Activated gamma-delta T cell treated with Interleukin-2 at 50 U/mL for 16 hours (primary cell): ENCODE measurements around the gene KCTD7.
A peak's percentile ranks its signal among the peaks of the same experiment; 100 is the strongest.
"Not testable (repeated sequence)": the region's sequence is repeated elsewhere in the genome, so short reads cannot be mapped to it uniquely, and the experiment has no call there.

Experiments
- DNase-seq: peaks from one replicate; pipeline ENCODE4 v3.0.0-alpha.2; 2020

Gene KCTD7

DNA sequence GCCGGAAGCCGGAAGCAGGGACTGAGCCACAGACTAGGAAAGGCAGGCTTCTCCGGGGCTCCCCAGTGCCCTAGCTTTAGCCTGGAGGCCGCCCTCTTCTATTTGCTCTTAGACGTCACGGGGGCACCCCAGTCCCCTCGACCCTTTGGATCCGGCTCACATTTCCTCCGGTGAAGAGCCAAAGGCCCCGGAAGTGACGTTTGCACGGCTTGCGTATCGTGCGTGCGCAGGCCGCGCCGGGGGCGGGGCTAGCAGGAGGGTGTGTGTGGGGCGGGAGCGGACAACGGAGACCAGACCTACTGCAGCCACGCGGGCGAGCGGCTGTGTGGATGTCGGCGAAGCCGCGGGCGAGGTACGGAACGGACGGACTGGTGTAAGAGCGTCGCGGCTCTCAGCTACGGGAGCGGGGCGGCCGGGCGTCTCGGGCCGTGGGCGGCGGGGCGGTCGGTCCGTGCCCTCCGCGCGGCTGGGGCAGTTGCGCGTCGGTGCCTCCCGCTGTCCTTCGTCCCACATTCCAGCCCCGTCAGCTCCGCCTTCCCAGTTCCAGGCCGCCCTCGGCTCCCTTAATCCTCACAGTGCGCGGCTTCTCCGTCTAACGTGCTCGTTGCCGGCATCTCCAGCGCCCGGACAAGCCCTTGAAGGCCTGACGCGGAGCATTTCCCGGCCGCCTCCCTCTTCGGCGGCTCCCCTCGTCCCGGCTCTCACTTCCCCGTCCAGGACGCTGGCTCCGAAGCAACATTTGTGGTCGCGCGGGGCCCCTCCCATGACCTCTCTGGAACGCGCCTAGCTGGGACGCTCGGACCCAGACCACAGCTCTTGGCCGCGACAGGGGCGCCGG, 25.8 kb downstream of the KCTD7 start:
- DNase-seq, result peak; percentile 97

DNA sequence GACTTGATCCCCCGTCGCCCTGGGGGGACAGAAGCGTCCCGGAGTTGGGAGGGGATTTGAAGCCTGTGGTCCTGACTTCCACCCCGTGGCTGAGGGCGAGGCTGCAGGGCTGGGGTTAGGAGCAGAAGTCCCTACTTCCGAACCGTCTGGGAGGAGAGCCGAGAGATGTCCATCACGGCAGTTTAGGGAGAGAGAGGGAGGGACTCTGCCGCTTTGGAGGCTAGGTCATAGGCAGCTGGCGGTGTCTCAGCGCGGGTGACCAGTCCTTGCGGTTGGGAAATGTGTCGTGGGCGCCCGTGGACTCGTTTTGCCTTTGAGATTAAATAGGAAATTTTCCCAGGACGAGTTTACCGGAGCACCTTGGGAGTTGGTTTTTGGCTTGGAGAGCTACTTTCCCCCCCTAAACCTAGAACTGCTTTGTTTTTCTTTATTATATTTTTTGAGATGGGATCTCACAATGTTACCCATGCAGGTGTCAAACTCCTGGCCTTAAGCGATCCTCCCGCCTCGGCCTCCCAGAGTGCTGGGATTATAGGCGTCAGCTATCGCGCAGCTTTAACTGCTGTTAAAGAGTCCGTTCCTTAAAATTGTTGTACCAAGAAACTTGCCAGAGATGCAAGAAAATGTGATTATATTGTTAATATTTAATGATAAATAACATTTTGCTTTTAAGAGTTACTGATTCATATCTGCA, 26.6 kb downstream of the KCTD7 start:
- DNase-seq, result not testable (repeated sequence)

DNA sequence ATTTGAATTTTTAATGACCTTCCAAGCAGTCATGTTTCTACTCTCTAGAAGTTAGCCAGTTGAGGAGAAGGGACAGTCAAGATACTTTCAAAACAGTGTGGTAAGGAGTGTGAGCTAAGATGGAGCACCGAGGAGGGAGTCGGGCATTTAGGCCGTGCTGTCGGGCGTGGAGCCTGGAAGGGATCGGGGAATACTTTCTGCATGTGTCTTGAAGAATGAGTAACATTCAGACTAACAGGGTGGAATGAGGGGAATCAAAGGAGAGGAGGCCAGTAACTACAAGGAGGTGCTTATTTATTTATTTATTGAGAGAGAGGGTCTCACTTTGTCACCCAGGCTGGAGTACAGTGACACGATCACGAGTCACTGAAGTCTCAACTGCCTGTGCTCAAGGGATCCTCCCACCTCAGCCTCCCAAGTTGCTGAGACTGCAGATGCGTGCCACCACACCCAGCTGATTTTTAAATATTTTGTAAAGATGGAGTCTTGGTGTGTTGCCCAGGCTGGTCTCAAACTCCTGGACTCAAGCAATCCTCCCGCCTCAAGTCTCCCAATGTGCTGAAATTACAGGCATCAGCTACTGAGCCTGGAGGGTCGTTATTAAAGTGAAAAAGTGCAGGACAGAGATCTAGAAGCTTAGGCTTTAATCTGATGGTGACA, 27.3 kb downstream of the KCTD7 start:
- DNase-seq, result not testable (repeated sequence)

DNA sequence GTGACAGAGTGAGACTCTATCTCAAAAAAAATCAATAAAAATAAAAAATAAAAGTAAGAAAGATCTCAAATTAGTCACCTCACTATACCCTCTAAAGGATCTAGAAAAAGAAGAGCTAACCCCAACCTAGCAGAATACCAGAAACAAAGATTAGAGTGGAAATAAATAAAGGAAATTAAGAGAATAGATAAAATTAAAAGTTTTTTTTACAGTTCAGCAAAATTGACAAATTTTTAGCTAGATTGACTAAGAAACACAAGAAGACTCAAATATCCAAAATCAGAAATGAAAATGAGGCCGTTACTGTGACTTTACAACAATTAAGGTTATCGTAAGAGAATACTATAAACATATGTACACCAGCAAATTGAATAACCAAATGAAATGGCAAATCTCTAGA, 29.1 kb downstream of the KCTD7 start:
- DNase-seq, result no peak

DNA sequence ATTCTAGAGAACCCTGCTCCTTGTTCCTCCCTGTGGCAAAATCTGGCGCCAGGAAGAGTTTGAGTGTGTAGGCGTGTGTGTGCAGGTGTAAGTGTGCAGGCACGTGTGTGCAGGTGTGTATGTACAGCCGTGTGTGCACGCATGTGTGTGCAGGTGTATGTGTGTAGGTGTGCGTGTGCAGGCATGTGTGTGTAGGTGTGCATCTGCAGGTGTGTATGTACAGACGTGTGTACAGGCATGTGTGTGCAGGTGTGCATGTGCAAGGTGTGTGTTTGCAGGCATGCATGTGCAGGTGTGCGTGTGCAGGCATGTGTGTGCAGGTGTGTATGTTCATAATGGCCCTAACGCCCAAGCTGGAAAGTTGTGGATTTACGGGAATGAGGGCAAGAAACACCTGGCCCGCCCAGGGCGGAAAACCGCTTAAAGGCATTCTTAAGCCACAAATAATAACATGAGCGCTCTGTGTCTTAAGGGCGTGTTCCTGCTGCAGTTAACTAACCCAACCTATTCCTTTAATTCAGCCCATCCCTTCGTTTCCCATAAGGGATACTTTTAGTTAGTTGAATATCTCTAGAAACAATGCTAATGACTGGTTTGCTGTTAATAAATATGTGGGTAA, 34.1 kb downstream of the KCTD7 start:
- no peak for DNase-seq

DNA sequence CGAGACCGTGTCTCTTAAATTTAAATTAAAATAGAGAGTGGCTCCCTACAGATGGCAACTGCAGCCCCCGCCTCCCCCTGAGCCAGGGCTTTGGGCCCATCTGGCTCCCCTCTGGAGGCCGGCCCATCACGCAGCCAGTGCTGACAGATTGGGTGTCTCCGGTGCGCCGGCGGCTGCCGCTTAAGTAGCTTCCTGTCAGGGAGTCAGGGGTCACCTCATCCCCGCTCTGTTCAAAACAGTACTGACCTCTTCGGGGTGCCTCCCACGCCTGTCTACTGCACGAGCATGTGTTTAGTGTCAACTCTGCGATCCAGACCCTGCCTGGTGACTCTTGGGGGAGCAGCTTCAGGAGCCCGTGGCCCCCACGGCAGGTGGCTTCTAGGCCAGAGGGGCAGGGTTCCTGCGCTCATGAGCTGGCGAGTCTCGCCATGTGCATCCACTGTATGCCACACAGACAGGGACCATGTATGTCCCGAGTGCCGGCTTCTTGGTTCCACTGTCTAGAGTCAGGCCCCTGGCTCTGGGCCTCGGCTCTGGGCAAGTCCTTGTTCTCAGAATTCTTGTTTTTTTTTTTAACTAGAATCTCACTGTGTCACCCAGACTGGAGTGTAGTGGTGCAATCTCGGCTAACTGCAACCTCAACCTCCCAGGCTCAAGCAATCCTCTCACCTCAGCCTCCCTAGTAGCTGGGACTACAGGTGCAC, 36.1 kb downstream of the KCTD7 start:
- no peak for DNase-seq

DNA sequence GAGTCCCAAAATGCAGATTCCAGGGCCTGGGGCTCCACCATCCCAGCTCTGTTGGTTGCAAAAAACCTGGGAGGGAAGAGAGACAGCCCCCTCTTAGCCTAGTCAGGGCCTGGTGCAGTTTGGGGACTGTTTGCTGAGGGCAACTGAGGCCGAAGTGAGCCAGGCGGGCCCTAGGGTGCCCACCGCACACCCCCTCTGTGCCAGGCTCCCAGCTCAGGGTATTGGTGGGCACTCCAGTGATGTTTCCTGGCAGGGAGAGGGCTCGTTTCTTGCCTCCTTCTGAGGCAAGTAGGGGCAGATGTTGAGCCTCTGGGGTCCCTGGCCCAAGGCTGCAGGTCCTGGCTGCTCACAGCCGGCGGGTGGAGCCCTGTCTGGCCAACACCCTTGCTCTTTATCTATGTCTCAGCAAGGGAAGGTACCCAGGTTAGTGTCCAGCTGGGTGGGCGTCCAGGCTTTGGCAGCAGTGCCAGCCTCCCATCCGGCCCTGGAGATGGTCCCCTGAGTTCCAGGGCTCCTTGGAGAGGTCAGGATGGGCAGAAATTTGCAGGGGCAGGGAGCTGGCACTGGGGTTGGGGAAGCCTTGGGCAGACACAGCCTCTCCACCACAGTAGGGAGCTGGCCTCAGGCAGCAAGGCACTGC, 37.8 kb downstream of the KCTD7 start:
- DNase-seq, result no peak

DNA sequence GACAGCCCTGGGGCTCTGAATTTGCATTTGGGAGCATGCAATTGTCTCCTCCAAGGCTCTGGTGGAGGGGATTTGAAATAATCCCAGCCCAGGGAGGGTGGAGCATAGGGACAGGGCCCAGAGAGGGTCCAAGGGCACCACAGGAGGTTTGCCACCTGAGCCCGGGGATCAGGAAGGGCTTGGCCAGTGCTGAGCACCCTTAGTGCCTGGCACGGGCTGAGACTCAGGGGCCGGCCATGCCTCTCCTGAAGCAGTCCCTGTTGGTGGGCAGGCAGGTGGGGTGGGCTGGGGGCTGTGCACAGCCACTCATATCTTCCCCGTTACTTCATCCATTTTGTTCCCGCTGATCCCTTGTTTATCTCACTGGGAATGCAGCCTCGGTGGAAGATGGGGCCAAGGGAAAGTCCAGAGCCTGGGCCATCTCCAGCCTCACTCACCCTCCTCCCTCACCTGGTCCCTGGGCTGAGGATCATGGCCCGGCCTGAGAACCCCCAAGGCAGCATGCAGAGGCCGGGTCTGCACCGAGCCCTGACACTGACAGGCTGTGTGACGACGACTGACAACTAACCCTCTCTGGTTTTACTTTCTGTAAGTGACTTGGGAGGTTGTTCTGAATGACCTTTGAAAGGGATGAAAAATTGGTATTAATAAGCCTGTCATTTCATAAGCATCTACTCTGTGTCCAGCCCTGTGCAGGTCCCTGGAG, 38.5 kb downstream of the KCTD7 start:
- DNase-seq, result no peak

DNA sequence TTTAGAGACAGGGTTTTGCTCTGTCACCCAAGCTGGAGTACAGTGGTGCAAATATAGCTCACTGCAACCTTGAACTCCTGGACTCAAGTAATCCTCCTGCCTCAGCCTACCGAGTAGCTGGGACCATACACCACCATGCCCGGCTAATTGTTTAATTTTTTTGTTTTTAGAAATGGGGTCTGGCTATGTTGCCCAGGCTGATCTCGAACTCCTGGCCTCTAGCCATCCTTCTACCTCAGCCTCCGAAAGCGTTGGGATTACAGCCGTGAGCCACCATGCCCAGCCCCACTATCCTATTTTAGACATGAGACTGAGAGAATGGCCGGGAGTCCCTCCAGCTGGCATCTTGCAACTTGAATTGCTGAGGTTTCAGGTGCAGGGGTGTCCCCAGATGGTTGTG, 39.4 kb downstream of the KCTD7 start:
- no peak for DNase-seq

DNA sequence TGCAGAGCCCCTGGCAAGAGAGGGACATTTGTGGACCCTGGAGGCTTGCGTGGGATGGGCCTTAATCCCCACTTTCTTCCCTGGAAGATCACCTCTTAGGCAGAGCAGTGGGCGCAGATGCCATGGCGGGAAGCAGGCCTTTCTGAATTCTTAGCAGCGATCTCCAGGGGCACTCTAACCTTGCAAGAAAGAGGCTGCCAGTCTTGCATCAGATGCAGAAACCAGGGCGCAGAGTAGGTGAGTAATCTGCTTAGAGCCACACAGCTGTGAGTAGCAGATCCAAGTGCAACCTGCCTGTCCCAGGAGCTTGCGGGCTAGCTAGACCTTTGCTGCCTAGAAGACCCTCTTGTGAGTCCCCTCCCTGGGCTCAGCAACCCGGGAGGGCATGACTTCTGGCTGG, 40.0 kb downstream of the KCTD7 start:
- DNase-seq, result no peak

DNA sequence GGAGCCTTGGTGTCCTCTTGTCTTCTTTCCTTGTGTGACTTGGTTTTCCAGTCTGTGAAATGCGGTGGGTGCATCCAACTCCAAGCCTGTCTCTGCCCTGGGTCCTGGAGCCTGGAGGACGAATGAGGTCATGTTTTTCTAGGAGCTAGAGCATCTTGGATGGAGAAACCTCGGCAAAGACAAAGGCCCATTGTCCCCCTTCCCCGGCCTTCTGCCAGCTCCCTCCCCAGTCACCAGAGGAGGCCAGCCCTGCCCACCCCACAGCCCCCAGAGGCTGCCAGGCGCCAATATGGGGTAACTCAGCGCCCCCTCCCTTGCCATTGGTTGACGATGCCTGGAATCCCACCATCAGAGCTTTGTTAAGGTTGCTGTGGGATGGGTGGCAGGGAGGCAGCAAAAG, 40.4 kb downstream of the KCTD7 start:
- no peak for DNase-seq

DNA sequence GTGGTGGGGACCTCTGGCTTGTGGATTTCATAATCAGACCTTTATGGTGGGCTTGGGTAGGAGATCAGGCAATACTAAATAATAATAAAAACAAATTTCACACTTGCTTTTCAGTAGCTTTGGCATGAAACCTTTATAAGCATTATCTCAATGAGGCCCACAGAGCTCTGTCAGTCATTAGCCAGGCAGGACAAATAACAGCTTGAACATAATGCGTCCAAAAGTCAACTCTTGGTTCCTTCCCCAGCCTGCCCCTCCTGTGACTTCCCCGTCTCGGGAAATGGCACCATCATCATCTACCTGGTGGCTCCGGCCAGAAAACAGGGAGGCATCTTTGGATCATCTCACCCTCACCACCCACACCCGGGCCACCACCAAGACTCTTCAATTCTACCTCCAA, 40.8 kb downstream of the KCTD7 start:
- DNase-seq, result no peak

DNA sequence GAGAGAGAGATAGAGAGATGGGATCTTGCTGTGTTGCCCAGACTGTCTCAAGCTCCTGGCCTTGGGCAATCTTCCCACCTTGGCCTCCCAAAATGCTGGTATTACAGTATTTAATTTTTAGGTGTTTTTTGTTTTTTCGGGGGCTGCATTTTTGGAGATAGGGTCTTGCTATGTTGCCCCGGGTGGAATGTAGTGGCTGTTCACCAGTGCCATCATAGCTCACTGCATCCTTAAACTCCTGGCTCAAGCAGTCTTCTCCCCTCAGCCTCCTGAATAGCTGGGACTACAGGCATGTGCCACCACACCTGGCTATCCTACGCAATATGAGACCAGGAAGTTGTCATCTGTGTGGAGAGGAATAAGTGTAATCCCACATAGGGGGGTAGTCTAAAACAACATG, 42.4 kb downstream of the KCTD7 start:
- DNase-seq, result no peak

DNA sequence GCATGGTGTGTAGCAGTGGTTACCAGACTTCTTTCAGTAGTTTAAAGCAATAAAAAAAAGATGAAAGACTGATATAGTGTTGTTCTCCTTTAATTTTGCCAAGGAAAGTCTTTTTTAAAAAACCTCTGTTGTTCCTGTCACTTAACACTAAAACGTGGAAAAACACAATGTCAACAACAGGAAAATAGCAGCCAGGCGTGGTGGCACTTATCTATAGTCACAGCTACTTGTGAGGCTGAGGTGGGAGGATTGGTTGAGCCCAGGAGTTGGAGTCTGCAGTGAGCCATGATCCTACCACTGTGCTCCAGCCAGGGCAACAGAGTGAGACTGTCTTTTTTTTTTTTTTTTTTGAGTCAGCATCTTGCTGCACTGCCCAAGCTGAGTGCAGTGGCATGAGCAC, 42.8 kb downstream of the KCTD7 start:
- not testable (repeated sequence) for DNase-seq

DNA sequence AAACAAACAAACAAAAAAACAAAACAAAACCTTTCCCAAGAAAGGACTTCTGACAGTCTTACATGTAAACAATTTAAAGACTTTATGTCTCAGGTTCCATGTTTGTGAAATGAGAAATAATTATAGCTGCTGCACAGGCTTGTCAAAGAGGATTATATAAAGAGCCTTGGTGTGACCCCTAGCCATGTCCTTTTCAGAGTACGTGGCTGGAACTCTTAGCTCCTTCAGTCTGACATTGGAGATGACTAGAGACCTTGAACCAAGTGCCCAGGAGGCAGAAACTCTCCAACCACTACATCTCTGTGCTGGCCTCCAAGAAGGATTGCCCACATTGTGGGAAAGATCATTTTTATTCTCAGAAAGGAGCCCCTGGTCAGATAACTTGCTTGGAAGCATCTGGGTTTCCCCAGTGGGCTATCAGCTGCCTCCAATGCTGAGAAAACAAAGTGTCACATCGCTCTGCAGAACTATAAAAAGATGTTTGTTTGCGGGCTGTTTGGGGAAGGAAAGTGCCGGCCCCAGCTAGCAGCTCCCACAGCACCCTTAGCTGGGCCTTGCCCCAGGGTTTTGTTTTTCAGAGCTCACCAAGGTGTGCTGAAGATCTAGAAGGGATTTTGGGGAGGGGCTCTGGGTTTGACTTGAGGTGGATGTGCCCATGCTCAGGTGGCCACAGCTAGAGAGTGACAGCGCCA, 43.9 kb downstream of the KCTD7 start:
- not testable (repeated sequence) for DNase-seq

DNA sequence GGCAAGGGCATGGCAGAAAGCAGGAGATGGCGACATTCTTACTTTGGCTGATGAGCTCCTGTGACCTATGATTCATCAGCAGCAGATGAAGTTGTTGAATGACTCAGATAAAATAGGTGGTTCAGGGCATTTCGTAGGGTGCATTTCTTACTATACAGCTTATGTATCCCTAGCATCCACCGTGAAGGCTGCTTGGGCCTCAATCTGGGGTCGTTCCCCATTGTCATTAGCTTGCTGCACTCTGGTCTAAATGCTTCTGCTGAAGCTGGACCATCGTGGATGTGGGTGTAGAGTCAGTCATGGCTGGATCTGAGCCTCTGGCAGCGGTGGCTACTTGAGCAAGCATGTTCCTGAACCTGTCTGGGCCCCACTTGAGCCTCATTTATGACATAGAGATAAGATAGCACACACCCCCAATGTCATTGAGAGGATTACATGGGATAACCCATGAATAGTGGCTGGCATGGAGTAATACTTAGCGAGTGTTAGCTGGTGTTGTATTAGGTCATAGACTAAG, 44.5 kb downstream of the KCTD7 start:
- not testable (repeated sequence) for DNase-seq

DNA sequence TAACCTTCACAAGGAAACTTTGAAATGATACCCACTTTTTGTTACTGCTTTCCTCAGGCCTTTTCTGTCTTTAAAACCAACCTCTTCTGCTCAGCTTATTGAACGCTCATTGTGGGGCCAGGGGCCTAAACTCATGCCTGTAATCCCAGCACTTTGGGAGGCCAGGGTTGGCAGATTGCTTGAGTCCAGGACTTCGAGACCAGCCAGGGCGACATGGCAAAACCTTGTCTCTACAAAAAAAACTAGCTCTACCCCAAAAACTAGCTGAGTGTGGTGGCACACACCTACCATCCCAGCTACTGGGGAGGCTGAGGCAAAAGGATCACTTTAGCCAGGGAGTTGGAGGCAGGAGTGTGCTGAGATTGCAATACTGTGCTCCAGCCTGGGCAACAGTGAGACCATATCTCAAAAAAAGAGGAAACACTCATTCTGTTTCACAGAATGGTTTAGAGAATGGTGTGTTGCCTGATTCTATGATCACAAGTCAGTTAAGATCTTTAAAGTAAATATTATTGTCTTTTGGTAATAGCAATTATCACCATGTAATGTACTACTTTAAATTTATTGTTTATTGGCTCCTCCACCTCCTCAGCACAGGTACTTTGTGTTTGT, 51.1 kb downstream of the KCTD7 start:
- no peak for DNase-seq

DNA sequence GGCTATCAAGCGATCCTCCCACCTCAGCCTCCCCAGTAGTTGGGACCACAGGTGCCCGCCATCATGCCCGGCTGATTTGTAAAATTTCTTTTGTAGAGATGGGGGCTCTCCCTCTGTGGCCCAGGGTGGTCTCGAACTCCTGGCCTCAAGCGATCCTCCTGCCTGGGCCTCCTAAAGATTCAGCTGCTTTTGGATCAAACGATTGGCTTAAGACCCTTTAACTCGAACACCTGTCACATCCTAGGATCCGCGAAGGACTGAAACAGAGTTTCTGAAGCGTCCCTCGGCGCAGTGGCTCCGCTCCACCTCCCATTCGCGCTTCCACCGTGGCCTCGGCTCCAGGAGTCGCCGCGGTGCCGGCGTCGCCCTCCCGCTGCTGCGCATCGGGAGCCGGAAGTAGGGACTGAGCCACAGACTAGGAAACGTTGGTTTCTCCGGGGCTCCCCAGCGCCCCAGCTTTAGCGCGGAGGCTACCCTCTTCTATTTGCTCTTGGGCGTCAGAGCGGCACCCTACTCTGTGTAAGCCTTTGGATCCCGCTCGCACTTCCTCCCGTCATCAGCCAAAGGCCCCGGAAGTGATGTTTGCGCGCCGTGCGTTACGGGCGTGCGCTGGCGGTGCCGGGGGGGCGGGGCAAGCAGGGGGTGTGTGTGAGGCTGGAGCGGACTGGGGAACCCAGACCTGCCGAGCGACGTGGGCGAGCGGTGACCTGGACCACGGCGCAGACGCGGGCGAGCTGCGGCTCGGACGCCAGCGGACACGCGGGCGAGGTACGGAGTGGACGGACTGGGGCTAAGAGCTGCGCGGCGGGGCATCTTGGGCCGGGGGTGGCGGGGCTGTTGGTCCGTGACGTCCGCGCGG, 53.0 kb downstream of the KCTD7 start:
- DNase-seq, result peak; percentile 94
